Ectodermal cell (in vitro differentiated cells): ENCODE data around the gene PDLIM7.

Experiments
- H3K27ac ChIP-seq: 2 replicates; pipeline ENCODE4 v1.7.0; 2013; ENCODE audit warnings: mild to moderate bottlenecking, low read depth, low read length; ENCODE audit not compliant: insufficient read depth, poor library complexity, severe bottlenecking
- H3K27me3 ChIP-seq: 2 replicates; pipeline ENCODE4 v1.7.0; 2013; ENCODE audit warnings: mild to moderate bottlenecking, low read length; ENCODE audit not compliant: insufficient read depth, control insufficient read depth, poor library complexity, severe bottlenecking
- H3K36me3 ChIP-seq: one replicate; pipeline ENCODE4 v1.7.0; 2013; ENCODE audit warnings: low read length; ENCODE audit not compliant: control insufficient read depth, insufficient read depth
- H3K4me1 ChIP-seq: one replicate; pipeline ENCODE4 v1.7.0; 2013; ENCODE audit warnings: low read length; ENCODE audit not compliant: control insufficient read depth, insufficient read depth
- H3K4me3 ChIP-seq: 2 replicates; pipeline ENCODE4 v1.7.0; 2013; ENCODE audit warnings: low read depth, low read length, control low read depth; ENCODE audit not compliant: insufficient read depth
- H3K9me3 ChIP-seq: 2 replicates; pipeline ENCODE4 v1.7.0; 2013; ENCODE audit warnings: mild to moderate bottlenecking, low read length, moderate library complexity; ENCODE audit not compliant: control insufficient read depth
- WGBS, 2 experiments: methylation state at CpG; one replicate each; pipeline ENCODE4 v1.1.7; 2013; ENCODE audit warnings: missing lambda C conversion rate in 2 of 2; 5-methylcytosine and 5-hydroxymethylcytosine counted together

Gene PDLIM7

DNA sequence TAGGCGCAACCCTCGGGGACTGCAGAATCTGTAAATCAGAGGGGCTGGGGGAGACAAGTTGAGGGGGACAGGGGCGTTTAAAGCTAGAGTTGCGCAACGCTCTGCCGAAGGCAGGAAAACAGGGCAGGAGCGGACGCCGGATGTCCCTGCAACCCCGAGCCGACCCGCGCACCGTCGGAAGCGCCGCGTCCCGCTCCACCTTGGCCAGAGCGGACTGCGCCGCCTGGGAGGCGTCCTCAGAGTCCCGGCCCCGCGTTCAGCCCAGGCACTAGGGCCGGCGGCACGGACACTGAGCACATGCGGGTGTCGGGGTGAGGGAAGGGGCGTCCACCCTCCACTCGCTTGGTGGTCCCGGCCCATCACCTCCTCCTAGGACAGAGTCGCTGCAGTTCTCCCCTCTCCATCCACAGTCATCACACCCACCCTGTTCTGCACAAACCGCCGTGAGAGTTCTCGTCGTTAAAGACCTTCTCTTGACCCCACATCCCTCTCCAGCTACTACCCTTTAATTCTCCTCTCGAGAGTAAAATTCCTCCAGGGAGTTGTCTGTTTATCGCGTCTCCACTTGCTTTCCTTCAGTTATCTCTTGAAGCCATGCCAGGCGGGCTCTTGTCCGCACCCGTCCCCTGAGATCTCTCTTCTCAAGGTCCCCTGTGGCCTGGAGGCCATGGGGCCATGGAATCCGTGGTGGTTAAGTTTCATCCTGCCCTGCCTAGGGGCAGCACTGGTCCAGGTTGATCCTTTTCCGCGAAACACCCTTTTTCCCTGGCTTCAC is 796 bp upstream of the PDLIM7 start:
- 13 to 15% methylated on average over 48 of the region's 48 CpGs for WGBS, 2 experiments
- Histone ChIP-seq H3K27me3 (peaks cover 22% of the 10 kb centered on the region), H3K36me3 (peaks cover 5% of the 10 kb centered on the region), H3K9me3 (no peaks in the 10 kb centered on the region), H3K4me1 (peaks cover 30% of the 10 kb centered on the region), H3K27ac (no peak overlapping the region), H3K4me3 (peak overlapping the region; percentile 86)

DNA sequence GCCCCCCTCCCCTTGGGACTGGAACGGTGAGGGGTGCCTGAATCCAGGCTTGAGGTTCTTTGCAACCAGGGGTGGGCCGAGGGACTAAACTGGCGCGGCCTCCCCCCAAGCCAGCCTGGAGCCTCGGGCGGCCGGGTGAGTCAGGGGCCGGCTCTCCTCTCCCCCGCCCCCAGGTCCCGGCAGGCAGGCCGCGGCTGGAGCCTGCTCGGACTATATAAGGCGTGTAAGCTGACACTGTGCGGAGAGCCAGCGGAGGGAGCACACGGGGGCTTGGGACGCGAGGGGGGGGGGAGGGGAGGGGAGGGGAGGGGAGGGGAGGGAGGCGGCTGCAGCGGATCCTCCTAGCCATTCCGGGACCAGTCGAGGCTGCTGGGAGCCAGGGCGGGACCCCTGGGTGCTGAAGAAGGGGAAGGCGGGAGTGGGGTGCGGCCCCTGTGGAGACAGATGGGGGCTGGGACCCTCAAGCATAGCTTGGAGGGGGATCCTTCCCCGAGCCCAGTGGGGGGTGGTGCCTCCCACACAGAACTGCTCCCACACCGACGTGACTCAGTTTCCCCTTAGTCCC is 595 bp downstream of the PDLIM7 start:
- Histone ChIP-seq H3K36me3 (peaks cover 15% of the 10 kb centered on the region), H3K4me3 (peak overlapping the region; percentile 86), H3K4me1 (peaks cover 31% of the 10 kb centered on the region), H3K27ac (peak overlapping the region; percentile 94), H3K9me3 (no peaks in the 10 kb centered on the region), H3K27me3 (peaks cover 22% of the 10 kb centered on the region)
- 1% methylated on average over 29 of the region's 29 CpGs for WGBS, 2 experiments

DNA sequence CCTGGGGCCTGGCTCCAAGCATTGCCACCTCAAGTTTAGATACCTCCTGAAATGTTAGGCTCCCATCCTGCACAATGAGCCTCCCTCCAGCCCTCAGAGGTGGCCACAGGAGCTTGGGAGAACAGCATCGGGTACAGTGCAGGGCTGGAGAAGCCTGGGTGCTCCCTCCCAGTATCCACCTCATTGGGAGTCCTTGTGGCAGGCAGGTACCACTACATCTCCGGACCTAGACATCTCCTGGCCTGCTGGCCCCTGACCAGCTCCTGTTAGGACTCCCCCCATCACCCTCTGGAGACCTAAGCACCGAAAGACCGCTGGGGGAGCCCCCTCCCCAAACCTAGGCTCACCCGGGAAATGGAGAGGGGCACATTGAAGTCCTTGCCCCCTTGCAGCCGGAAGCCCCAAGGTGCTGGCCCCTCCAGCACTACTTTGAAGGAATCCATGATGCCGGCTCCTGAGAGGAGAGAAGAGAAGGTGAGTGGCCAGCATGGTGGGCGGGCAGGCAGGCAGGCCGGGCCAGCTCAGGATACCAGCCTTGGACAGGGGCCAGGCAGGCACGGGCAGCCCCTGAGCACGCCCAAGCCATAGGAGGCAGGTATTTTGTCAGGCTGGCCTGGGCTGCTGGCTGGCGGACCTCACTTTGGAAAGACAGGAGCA is 1.2 kb downstream of the PDLIM7 start:
- peak overlapping the region; percentile 86 for H3K4me3 ChIP-seq
- H3K4me1 ChIP-seq = peaks cover 32% of the 10 kb centered on the region
- H3K36me3 ChIP-seq = peaks cover 15% of the 10 kb centered on the region
- H3K27ac ChIP-seq = peak overlapping the region; percentile 94
- H3K9me3 ChIP-seq = no peaks in the 10 kb centered on the region
- peaks cover 22% of the 10 kb centered on the region for H3K27me3 ChIP-seq
- 11 to 14% methylated on average over 12 of the region's 12 CpGs for WGBS, 2 experiments

DNA sequence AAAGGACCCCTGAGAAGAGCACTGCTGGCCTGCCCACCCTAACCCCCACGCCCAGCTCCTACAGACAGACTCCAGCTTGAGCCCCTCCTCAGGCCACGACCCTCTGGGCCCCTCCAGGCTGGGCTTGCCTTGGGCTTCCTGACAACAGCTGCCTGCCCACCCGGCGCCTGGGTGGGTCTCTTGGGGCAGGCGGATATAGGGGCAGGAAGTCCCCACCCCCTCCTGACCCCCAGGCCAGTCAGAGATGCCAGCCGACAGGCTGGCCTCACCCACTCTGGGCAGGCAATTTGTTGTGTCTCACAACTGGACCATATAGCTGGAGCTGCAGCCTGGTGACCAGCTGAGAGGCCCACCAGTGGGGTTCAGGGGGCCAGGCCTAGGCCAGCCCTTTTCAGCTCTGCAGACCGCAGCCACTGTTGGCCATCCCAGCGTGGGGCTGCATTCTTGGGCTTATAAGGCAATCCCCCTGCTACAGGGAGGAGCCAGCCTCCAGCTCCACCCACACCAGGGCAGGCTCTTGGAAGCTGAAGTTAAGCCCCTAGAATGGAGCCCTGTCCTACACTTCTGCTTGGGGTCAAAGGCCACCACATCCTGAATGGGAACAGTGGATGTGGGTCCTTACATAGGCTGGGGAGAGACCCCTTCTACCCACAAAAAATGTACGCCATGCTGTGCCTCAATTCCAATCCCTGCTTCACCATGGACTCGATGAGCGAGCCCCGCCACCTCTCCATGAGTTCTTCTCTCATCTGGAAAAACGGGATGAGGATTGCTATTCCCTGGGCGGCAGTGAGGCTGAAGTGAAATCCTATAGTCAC is 2.0 kb downstream of the PDLIM7 start:
- peak overlapping the region; percentile 86 for H3K4me3 ChIP-seq
- peak overlapping the region; percentile 94 for H3K27ac ChIP-seq
- 49 to 50% methylated on average over 14 of the region's 14 CpGs for WGBS, 2 experiments
- H3K9me3 ChIP-seq = no peaks in the 10 kb centered on the region
- peaks cover 16% of the 10 kb centered on the region for H3K36me3 ChIP-seq
- H3K4me1 ChIP-seq = peaks cover 31% of the 10 kb centered on the region
- H3K27me3 ChIP-seq = peaks cover 22% of the 10 kb centered on the region

DNA sequence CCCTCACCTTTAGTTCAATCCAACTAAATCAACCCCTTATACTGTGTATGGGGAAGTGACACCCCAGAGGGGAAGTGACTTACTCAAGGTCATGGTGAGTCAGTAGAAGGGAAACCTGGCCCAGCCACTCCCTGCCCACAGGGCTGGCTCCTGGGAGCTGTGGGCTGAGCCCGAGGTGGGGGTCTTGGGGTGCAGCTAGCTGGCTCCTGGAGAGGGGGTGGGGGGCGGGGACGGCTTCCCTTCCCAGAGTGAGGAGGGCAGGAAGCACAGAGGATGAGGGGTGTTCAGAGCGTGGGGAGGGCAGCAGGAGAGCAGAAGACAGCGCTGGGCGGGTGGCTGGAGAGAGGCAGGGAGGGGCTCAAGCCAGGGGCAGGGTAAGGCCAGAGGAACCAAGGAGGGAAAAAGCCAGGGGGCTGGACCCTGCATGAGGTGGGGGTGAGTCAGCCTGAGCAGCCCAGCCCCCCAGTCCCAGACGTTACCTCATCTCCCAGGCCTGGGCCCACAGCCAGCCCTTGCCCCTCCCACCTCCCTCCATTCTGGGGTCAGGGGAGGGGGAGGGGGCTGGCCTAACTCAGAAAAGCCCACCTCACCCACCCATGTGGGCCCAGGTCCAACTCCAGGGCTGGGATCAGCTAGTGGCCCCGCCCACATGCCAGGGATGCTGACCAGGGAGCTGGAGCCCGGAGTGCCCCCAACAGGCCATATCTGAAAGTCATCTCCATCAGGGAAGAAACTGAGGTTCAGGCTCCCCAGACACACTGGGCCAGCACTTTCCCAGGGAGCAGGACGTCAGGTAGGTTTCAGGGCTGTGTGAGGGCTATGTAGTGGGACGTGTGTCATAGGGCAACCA is 2.8 kb downstream of the PDLIM7 start:
- Histone ChIP-seq H3K4me1 (peaks cover 30% of the 10 kb centered on the region), H3K4me3 (peak overlapping the region; percentile 32), H3K36me3 (peaks cover 25% of the 10 kb centered on the region), H3K27me3 (peaks cover 20% of the 10 kb centered on the region), H3K9me3 (no peaks in the 10 kb centered on the region), H3K27ac (peak overlapping the region; percentile 94)
- 72% methylated on average over 11 of the region's 11 CpGs for WGBS, 2 experiments

DNA sequence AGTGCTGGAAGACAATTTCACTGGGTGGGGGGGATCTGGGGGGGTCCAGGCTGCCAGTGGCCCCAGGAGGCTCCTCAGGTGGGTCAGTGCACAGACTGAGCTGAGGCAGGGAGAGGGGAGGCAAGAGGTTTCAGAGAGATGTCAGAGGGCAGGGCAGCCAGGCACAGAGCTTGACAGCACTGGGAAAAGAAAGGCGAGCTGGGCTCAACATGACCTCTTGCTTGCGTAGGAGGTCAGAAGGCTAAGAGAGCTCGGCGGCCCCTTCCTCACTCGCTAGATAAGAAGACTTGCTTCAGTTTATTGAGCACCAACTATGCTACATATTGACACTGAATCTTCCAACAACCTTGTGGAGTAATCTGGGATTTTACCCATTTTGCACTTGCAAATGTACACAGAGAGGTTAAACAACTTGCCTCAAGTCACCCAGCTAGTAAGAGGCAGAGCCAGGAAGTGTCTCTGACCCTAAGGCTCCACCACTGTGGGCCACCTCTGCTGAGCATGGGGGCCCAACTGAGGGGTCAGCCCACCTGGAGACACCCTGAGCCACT is 3.5 kb downstream of the PDLIM7 start:
- peaks cover 30% of the 10 kb centered on the region for H3K4me1 ChIP-seq
- no peaks in the 10 kb centered on the region for H3K9me3 ChIP-seq
- H3K27me3 ChIP-seq = peaks cover 13% of the 10 kb centered on the region
- no peak overlapping the region for H3K4me3 ChIP-seq
- H3K27ac ChIP-seq = peak overlapping the region; percentile 57
- peaks cover 32% of the 10 kb centered on the region for H3K36me3 ChIP-seq
- 92 to 94% methylated on average over 5 of the region's 5 CpGs for WGBS, 2 experiments

DNA sequence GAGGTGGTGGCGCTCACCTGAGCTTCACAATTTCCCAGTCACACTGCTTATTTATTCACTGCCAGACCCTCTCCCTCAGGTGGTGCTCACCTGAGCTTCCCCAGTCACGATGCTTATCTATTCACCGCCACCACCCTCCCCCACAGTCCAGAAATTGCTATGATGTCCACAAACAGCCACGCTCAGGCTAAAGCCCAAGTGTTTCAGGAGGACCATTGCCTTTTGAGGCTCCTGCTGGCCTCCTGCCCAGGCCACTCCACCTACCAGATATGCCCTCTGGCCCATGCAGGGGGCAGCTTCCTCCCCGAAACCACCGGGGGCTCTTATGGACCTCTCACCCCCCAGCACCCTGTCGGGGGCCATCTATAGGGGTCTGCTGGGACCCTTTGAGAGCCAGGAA is 4.6 kb downstream of the PDLIM7 start:
- Histone ChIP-seq H3K4me1 (peaks cover 30% of the 10 kb centered on the region), H3K4me3 (no peak overlapping the region), H3K36me3 (peaks cover 41% of the 10 kb centered on the region), H3K27ac (peak overlapping the region; percentile 8), H3K9me3 (no peaks in the 10 kb centered on the region), H3K27me3 (peaks cover 3% of the 10 kb centered on the region)
- WGBS, 2 experiments = 93 to 95% methylated on average over 7 of the region's 7 CpGs

DNA sequence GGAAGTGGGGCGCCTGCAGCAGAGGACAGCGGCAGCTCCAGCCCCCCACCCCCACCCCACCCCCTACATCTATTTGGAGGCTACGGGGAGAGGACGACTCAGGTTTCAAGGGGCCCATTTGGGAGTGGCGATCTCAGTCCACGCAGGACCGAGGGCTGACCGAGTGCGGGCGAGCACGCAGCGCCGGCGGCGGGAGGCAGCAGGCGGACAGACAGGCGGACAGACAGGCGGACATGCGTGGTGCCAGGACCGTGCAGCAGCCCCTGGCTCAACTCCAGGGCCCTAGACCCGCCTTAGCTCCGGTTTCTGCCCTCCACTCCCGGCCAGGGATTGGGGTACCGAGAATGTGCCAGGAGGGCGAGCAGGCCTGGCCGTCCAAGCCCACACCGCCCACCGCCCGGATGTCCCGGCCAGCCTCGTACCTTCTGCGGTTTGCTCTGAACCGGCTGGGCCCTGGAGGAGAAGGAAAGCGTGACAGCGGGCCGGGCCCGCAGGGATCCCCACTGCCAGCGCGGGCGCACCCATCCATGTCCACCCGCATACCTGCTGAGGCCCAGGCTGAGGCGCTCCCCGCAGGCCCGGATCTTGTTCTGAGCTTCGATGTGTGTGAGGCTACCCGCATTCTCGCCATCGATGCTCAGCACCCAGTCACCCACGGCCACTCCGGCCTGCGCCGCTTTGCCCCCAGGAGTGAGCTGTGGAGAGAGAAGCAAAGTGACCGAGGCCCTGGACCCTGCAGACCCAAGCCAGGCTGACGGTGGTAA is 5.2 kb downstream of the PDLIM7 start:
- WGBS, 2 experiments = 94 to 95% methylated on average over 53 to 54 of the region's 54 CpGs
- H3K9me3 ChIP-seq = no peaks in the 10 kb centered on the region
- peaks cover 48% of the 10 kb centered on the region for H3K36me3 ChIP-seq
- no peak overlapping the region for H3K4me3 ChIP-seq
- H3K27ac ChIP-seq = peak overlapping the region; percentile 8
- H3K4me1 ChIP-seq = peaks cover 30% of the 10 kb centered on the region
- H3K27me3 ChIP-seq = no peaks in the 10 kb centered on the region
